Tibial nerve (tissue), 4 donors: ENCODE results near the gene RNF8. TPM values are rescaled to one million over a fixed set of nuclear protein-coding genes. Genes with fewer than 3 reads are reported as not detected.
"Not testable (repeated sequence)": the region's sequence is repeated elsewhere in the genome, so short reads cannot be mapped to it uniquely, and the experiment has no call there.

Experiments used
- DNase-seq, 2 donors: peaks; one replicate each; pipeline ENCODE4 v3.0.0-alpha.2; 2019; ENCODE audit warnings: low spot score in 2 of 2
- H3K27ac ChIP-seq, 4 donors: fragments of 200-600 bp; sonication (generic) in 3 of 4; one replicate each; pipeline ENCODE4 v1.5.1; 2017 to 2019; ENCODE audit warnings: mild to moderate bottlenecking in 1 of 4
- H3K27me3 ChIP-seq, 2 donors: fragments of 200-600 bp; sonication (generic) in 1 of 2; one replicate each; pipeline versions ENCODE4 v1.5.1 to v1.6.0; 2017 to 2019
- H3K36me3 ChIP-seq, 3 donors: fragments of 200-600 bp; sonication (generic); one replicate each; pipeline ENCODE4 v1.5.1; 2018 to 2019
- H3K4me1 ChIP-seq, 4 donors: fragments of 200-600 bp; sonication (generic) in 3 of 4; one replicate each; pipeline ENCODE4 v1.5.1; 2017 to 2019
- H3K4me3 ChIP-seq, 4 donors: fragments of 200-600 bp; sonication (generic) in 3 of 4; one replicate each; pipeline ENCODE4 v1.5.1; 2017 to 2019; ENCODE audit warnings: mild to moderate bottlenecking in 1 of 4, moderate library complexity in 1 of 4
- H3K9me3 ChIP-seq, 4 donors: fragments of 200-600 bp; sonication (generic) in 3 of 4; one replicate each; pipeline ENCODE4 v1.5.1; 2017 to 2019
- CTCF ChIP-seq, 5 experiments: fragments of 200-600 bp in 3 of 5; fragments of 450-650 bp in 2 of 5; sonication (generic) in 3 of 5; IDR thresholded peaks; one replicate each; pipeline ENCODE4 v1.5.1; 2016 to 2019; ENCODE audit warnings: antibody characterized with exemption in 5 of 5, mild to moderate bottlenecking in 3 of 5, moderate library complexity in 2 of 5
- EP300 ChIP-seq, 2 donors: sonication (generic); formaldehyde crosslinking; IDR thresholded peaks; one replicate each; pipeline ENCODE4 v1.6.1; 2017; ENCODE audit warnings: antibody characterized with exemption in 2 of 2, mild to moderate bottlenecking in 1 of 2
- POLR2A ChIP-seq, 2 donors: fragments of 450-650 bp; IDR thresholded peaks; one replicate each; pipeline ENCODE4 v1.6.1; 2017; ENCODE audit warnings: antibody characterized with exemption in 2 of 2, mild to moderate bottlenecking in 2 of 2, moderate library complexity in 2 of 2
- whole genome bisulfite sequencing, 2 donors: methylation state at CpG; one replicate each; pipeline ENCODE4 v1.1.5; 2018; 5-methylcytosine and 5-hydroxymethylcytosine counted together
- total RNA-seq, 4 donors: library from RNA; depleted of rRNA; stranded (reverse); fragments of >200 nt; gene quantifications; one replicate each; pipeline ENCODE4 v1.1.0, GENCODE V29; 2016

The RNF8 gene
- total RNA-seq, 4 donors from 2014 or later, result 9.2 to 12.9 (median 12.7) TPM

- Histone ChIP-seq H3K4me1 (no peaks in the 10 kb centered on the region), H3K27me3 (no peaks in the 10 kb centered on the region), H3K9me3 (no peaks in the 10 kb centered on the region), H3K36me3 (peaks cover 0 to 12% (median 0%) of the 10 kb centered on the region in 3 donors), H3K27ac (no peak overlapping the region), H3K4me3 (no peak overlapping the region)
- no peak for DNase-seq
- TF ChIP-seq CTCF (IDR thresholded peaks at IDR 0.05) (no peak), POLR2A (IDR thresholded peaks at IDR 0.05) (no peak), EP300 (IDR thresholded peaks at IDR 0.05) (no peak)
Observed at GRCh38 chr6:37399131-37399530, 45.3 kb downstream of the RNF8 start.

- WGBS, 2 donors, result 59 to 63% methylated on average over 4 of the region's 4 CpGs
- no peak overlapping the region for H3K4me3 ChIP-seq
- no peak for DNase-seq
- no peaks in the 10 kb centered on the region for H3K27me3 ChIP-seq
- H3K27ac ChIP-seq, result no peak overlapping the region
- no peaks in the 10 kb centered on the region for H3K9me3 ChIP-seq
- H3K4me1 ChIP-seq, result no peaks in the 10 kb centered on the region
- peaks cover 0 to 5% (median 0%) of the 10 kb centered on the region in 3 donors for H3K36me3 ChIP-seq
- TF ChIP-seq CTCF (IDR thresholded peaks at IDR 0.05) (no peak), POLR2A (IDR thresholded peaks at IDR 0.05) (no peak), EP300 (IDR thresholded peaks at IDR 0.05) (no peak)
Observed at GRCh38 chr6:37399795-37400490, 46.2 kb downstream of the RNF8 start.

GRCh38 chr6:37401658-37402057, 47.9 kb downstream of the RNF8 start:
- H3K36me3 ChIP-seq, H3K9me3 ChIP-seq, H3K27me3 ChIP-seq, DNase-seq, H3K27ac ChIP-seq, H3K4me3 ChIP-seq, H3K4me1 ChIP-seq: not testable (repeated sequence)

GRCh38 chr6:37406726-37407341, 53.1 kb downstream of the RNF8 start:
- 56 to 59% methylated on average over 3 of the region's 3 CpGs for WGBS, 2 donors
- DNase-seq, result no peak
- H3K9me3 ChIP-seq, result no peaks in the 10 kb centered on the region
- no peak overlapping the region for H3K4me3 ChIP-seq
- H3K27me3 ChIP-seq, result no peaks in the 10 kb centered on the region
- no peaks in the 10 kb centered on the region for H3K36me3 ChIP-seq
- H3K27ac ChIP-seq, result no peak overlapping the region
- TF ChIP-seq POLR2A (IDR thresholded peaks at IDR 0.05) (no peak), CTCF (IDR thresholded peaks at IDR 0.05) (no peak), EP300 (IDR thresholded peaks at IDR 0.05) (no peak)
- H3K4me1 ChIP-seq, result no peaks in the 10 kb centered on the region

GRCh38 chr6:37407948-37408347, 54.2 kb downstream of the RNF8 start:
- Histone ChIP-seq H3K4me1 (no peaks in the 10 kb centered on the region), H3K27me3 (no peaks in the 10 kb centered on the region), H3K9me3 (no peaks in the 10 kb centered on the region), H3K4me3 (no peak overlapping the region), H3K36me3 (no peaks in the 10 kb centered on the region), H3K27ac (no peak overlapping the region)
- no peak for DNase-seq
- TF ChIP-seq EP300 (IDR thresholded peaks at IDR 0.05) (no peak), POLR2A (IDR thresholded peaks at IDR 0.05) (no peak), CTCF (IDR thresholded peaks at IDR 0.05) (no peak)
- WGBS, 2 donors, result 63 to 68% methylated on average over 5 of the region's 5 CpGs
